HT-29 (cell line): ENCODE results near the gene MBD6. TPM values are rescaled to one million over a fixed set of nuclear protein-coding genes. Genes with fewer than 3 reads are reported as not detected.

Experiments
- DNase-seq: peaks from one replicate; pipeline ENCODE4 v3.0.0-alpha.2; 2015; ENCODE audit warnings: low spot score
- total RNA-seq: library from RNA; depleted of rRNA; stranded (reverse); fragments of >200 nt; shearing (Covaris generic); gene quantifications from 2 replicates; pipeline ENCODE4 v1.2.3, GENCODE V29; 2014

The MBD6 gene
- total RNA-seq, 1 experiment from 2014 or later: 23.0 TPM

DNA sequence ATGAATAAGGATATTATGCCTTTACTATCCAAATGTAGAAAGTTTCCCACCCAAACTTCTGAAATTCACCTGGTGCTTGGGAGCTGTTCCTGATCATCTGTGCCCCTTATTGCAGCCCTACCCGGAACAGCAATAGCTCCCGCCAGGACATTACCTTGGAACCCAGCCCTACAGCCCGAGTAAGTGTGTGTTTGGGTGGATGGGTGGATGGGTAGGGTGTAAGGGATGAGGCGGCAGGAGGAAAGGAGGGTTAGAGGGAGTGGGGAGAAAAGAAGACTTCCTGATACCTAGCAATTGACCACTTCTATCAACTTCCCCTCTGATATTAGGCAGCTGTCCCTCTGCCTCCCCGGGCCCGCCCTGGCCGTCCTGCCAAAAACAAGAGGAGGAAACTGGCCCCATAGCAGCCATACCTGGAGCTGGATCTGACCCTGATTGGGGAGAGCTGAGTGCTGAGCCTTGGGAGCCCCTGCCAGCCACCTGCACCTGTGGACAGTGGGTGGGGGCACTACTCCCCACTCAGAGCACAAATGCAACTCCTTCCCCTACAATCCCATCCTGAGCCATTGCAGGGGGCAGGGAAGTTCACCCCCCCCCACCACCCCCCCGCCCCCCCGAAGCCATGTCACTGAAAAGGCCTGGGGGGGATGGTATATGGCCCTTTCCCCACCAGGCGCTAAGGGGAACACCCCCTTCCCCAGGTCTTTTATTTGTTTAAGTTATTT is 6.4 kb downstream of the MBD6 start:
- DNase-seq: no peak

DNA sequence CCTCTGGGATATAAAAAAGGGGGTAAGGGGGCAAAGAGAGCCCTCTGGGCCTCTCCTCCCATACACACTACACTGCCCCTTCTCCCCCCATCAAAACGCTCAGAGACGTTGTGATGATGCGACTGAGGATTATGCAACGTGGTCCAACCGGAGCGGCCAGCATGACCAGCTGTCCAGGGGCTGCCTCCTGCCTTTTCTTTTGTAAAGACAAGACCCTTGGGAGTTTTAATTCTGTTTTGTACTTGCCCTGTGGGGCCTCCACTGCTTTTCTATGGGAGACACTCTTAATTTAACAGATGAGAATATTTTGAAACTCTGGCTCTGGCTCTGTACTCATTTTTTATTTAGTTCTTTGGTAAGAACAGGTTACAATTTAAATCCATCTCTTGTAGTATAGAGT is 7.2 kb downstream of the MBD6 start:
- DNase-seq: no peak

DNA sequence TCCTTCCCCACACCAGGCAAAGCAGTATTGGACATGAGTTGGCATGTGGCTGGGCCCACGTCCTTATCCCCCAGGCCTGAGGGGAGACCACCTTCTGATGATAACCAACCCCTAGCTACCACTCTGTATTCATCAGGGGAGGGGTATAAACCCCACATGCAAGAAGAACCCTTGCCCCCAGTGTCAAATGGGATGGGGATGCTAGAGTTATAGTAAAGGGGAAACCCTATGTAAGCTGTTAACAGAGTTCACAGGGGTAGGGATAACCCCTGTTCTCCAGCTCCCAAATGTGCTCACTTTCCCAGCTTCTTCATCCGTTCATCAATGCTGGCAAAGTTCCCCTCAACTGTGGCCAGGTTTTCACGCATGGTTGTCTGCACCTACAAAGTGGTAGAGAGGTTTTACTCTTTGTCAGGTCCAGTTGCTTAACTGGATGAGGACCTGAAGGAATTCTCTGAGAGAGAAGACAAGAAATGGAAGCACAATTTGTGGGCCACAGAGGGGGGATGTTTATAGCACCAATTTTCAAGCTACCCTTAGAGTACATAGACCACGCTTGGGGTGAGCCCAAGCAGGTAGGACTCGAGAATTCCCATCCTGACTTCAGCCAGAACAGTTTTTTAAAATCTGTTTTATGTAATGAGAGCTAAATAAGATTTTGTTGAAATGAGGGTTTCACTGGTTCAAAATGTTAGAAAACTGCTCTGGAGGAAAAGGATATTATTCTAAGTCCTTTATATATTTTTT is 7.9 kb downstream of the MBD6 start:
- no peak for DNase-seq

DNA sequence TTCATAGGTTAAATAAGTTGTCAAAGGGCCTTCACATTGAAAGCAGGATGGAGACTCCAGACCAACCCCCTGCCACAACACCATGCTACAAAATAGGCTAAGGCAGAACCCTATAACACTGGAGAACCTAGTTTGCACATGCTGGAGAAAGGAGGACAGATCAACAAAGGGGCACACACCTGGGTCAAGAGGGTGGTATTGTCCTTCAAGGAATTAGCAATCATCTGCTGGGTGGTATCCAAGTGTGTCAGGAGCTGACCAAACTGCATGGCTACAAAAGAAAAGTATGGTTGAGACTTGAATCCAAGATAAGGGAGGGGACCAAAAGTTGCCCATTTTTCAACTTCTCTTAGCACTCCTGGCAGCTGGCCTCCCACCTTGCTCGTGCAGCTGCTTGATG is 9.2 kb downstream of the MBD6 start:
- DNase-seq: no peak

DNA sequence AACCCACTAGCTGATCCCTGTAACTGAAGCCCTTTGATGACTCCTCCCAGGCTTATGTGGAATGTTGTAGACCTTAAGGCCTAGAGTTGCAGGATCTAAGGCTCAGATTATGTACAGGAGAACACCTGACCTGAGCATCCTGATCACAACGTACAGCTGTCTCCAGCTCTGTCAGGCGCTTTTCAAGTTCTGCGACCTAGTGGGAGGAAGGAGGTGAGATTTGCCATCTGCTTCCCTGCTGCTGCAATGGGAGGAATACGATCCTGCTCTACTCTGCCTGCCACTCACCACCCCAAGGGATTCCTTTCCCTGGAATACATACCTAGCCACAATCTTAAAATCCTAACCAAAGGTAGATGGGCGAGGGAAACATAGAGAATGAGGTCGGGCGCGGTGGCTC is 10.5 kb downstream of the MBD6 start:
- DNase-seq: no peak

DNA sequence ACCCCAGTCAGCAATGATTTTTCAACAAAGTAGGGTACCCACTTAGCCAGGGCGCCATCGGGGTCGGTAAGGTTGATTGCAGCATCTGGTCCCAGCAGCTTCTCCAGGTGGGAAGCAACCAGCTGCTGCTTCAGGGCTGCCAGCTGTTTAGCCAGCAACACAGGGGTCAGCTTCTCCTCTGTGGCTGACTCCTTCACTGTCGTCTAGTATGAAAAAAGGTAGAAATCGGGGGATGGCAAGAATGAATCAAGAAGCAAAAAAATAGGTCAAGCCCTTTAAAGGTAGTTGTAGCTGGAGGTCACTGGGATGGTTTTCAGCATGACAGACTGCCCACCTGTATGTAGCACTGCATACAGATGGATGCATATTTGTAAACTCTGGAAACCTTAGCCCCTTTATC is 11.6 kb downstream of the MBD6 start:
- DNase-seq: no peak

DNA sequence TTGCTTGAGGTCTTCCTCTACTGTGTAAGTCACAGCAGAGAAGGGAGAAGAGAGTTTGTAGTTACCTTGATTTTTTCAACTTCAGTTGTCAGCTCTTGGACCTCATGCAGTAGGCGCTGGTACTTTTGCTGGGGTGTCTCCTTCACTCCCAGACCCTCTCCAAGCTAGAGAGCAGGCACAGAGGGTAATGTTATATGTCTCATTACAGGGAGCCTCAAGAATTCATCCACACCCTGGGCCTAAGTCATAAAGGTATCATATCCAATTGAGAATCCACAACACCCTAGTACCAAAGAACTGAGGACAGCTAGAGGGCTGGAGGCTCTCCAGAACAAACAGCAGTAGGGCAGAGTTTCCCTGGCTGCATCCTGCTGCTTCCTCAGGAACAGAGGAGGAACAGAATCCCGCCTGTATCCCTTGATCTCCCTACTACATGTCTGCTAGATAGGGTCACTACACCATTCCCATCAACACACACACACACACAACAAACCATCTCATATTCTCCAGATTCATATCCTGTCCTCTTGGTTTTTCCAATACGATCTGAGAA is 12.4 kb downstream of the MBD6 start:
- no peak for DNase-seq

DNA sequence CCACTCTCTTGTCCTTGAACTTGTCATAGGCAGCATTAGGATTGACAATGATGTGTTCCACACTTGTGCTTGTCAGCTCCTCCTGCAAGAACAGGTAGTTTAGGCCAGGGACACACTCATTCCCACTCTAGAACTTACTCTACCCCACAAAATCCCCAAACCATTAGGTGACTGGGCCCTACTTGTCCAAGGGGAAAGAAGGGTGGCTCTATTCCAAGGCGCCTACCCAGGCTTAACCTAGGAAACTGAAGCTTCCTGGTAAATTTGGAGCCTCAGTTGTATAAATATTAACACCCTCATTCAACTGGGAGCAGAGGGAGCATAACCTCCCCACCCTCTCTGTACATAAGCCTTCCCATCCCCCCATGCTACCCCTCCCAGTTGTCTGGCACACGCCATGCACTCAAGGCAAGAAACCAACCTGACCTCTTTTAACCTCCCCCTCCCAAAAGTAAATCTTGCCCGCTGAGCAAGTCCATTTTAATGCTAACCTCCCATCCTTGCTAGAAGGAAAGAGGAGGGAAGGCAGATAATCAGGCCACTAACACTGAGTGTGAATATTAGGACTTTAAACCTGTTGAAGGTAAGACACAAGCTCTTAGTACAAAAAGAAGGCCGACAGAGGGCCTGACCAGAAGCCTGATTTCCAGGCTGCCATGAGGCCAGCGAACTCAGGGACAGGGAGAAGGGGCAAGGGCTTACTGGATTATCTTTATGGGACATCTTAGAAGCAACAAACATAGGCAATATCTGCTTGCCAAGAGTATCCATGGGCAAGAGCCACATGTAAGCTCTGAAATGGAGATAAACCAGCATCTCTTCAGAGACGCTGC is 13.4 kb downstream of the MBD6 start:
- DNase-seq: no peak

DNA sequence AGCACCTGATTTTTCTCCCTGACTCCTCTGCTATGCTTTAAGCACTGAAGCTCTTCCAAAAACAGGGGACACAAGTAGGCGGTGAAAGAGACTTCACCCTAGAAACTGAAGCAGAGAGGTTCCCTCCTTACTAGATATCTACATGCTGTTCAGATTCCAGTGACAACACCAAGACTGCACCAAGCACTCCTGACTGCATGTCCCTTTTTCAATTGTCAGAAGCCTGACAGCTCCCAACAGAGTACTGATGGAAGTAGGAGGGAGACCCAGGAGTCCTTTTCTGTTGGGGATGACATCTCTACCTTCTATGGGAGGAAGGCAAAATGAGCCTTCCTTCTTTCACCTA is 13.9 kb downstream of the MBD6 start:
- no peak for DNase-seq

DNA sequence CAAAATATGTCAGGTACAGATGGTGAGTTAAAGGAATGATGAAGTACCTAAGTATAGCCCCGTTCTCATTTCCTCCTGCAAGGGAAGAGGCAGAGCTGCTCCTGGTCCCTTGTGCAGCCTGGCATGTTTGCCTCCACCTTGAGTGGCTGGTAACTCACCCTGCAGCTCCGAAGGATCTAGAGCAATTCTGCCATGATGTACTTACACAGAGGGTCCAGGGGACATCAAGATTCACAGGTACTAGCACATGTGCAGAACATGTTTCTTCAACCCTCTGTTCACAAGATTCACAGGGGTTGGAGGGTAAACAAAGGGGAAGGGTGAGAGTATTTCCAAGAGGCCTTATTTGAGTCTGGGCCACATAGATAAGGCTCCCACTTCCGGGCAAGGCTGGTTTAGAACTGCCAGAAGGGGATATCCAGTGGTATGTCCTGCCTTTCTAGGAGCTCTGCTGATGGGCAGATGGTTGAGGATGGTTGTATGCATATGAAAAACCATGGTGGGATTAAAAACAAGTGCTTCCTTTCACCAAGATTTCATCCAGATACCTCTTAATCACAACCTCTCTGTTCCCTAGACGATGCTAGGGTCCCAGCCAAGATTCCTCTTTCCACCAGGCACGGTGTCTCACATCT is 16.6 kb downstream of the MBD6 start:
- no peak for DNase-seq

DNA sequence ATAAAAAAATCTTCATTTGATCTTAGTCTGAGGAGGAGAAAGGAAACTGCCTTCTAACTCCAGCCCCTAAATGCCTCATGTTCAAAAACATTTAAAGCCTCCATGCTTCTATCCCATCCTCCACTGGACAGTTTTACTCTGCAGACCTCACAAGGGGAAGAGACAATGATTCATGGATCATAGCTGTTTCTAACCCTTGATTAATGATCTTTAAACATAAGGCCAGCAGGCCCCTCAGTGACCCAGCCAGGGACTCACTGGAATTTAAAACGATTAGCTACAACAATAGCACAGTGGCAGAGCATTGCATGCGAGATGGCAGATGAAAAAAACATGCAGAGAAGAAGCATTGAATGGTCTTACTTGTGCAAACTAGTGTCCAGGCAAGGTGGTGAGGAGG is 18.4 kb downstream of the MBD6 start:
- DNase-seq: no peak

DNA sequence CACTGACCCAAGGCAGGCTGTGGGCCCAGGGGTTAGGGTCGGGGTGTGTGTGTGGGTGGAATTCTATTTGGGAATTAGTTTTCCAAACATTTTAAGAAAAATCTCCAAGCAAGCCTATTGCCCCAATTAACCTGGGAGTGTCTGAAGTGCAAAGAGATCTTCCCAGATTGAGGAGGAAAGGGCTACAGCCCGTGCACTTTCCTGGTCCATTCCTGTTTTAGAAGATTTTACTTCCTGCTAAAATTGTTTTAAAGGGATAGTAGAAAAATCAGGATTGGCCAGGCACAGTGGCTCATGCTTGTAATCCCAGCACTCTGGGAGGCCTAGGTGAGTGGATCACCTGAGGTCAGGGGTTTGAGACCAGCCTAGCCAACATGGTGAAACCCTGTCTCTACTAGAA is 19.1 kb downstream of the MBD6 start:
- no peak for DNase-seq

DNA sequence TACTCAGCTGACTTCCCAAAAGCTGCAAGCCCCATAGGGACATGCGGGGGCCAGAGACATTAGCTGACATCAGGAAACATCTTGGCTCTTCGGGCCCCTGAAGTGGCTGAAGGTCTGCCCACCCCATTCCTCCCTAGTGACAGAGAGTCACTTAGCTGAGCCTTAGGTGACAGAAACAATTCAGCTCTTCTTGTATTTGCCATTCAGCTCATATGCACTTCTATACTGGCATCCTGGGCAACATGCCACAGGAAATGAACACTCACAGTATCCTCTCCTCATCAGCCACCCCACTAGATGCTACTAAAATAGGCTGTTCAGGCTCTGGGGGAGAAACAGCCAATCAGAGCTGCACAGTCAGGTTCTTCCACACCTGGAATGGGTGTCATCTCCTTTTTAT is 21.0 kb downstream of the MBD6 start:
- DNase-seq: no peak

DNA sequence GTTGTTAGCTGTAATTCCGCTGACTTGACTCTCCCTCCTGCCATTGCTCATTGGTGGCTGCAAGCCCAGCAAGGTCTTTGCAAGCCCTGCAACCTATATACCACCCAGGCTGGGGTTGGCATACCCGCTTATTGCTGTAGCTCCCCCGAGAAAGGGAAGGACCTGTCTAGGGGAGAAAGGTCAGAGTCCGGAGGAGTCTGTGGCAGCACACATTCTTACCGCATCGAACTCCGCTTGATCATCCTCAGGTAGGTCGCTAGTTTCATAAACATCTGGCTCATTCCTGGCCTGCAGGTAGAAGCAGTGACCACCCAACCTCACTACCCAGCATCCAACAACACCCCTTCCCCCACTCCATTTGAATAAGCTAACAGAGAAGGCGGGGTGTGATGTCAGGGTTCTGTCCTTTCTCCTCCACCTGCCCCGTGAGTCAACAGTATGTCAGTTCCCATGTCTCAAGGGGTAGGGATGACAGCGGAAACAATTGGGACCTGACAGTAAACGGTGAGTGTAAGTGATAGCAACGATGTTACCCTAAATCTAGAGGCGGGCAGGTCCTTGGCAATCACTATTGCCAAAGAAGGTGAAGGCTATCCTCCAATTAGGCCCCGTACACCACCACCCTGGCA is 23.3 kb downstream of the MBD6 start:
- no peak for DNase-seq

DNA sequence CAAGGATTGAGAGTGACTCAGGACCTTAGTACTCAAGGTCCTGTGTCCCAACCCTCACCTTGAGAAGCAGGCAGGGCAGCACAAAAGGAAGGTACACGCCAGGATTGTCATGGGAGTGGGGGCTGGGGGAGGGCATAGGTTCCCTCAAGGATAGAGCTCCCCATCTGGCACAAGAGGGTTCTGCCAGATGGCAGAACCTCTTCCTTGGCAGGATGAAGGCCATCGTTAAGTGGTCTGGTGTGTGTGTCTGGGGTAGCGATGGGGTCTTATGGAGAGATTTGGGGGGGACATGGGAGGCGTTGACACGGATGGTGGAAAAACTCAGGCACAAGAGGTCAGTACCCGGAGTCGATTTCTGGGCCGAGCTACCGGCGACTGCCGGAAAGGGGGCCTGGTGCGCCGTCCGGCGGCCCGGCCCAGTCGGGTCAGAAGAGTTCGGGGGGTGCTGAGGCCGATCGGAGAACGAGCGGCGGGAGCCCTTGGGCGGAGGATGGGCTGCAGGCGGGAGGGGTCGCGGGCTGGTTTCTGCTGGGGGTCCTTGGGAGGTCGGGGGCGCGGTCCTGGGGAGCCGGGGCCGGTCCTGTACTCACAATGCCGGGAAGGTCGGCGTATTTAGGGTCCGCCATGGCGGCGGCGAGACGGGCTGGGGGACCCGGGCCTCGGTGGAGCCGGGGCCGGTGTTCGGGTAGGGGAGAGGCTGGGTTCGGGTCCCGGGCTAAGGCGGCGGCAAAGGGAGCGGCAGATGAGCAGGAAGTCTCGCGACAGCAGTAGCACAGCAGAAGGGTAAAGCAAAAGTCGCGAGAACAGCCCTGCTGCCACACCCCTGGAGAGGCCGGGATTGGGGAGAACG is 24.0 kb downstream of the MBD6 start, which contains the start of gene DCTN2:
DCTN2 (minus strand) TSS at position 755 of the 850 bp plus-strand sequence; CDS start at position 626, 129 bp downstream.
- DNase-seq: peak; percentile 97

DNA sequence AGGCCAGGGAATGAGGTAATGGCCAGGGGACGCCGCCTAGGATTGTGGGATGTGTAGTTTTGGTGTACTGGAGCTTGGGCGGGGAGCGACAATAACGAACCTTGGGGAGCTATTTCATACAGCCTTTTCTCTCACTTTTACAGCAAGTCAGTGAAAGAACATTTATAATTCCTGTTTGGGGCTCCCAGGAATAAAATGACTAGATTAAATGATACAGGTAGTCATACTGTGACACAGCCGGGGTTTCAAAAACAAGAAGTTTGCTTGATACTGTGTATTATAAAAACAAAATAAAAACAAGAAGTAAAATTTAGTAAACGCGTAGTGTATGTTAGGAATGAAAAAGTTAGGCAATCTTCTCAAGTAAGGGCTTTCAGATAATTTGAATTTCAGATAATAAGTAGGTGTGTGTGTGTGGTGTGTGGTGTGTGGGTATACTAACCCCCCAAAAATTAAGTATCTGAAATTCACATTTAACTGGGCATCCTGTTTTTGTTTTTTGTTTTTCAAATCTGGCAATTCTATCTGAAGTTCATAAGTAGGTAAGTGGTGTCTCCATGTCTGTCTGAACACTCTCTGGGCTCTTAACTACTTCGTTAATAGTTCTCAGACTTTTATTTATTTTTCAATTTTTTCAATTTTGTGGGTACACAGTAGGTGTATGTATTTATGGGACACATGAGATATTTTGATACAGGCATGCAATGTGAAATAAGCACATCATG is 24.8 kb downstream of the MBD6 start:
- no peak for DNase-seq

DNA sequence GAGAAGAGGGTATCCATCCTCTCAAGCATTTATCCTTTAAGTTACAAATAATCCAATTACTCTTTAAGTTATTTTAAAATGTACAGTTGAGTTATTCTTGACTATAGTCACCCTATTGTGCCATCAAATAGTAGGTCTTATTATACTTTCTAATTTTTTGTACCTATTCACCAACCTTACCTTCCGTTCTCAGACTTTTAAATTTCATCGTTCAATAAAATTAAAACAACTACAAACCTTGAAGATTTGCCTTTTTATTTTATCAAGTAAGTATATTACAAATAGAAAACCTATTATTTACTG is 25.3 kb downstream of the MBD6 start:
- DNase-seq: no peak

DNA sequence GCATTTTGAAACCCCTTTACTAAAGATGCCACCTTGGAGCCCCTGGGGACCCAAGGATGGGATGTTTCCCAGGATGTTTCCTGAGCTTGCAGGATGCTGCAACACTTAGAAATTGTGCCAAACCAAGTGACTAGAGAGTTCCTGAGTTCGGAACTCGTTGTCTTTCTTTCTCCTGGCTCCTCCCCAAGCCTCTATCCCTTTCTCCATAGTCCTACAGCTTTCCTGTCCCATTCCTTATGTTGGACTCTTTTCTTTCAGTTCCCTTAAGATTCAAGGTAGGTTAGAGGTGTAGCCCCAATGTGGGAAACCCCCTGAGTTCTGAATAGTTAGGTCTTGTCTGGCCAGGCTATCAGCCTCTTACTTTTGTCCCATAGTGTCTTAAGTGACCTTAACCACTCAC is 25.9 kb downstream of the MBD6 start:
- DNase-seq: no peak

DNA sequence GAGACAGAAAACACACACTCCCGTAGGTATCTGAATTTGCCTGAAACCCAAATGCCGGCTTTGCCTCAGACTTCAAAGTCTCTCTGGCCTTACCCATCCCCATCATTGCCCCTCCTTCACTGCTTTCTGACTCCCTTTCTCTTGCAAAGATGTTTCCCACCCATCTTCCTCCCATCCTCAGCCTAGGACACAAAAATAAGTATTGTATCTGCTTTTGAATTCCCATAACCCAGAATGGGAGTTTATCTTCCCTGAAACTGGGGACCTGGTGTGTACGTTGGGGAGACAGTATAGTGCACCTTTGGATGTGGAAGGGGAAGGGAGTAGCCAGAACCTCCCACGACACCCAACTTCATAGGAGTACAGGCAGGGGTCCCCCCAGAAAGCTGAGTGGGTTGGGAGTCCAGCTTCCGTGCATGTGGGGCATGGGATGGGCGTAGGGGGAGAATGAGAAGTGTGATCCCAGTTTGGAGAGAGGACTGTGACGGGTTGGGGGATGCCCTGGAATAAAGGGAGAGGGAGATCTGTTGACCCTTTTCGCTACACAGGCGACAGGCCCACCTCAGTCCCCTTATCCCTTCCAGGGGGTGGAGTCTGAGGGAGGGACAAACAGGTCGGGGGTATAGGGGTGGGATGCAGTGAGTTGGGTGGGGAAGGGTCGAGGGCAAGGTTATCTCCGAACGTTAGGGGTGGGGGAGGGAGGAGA is 26.7 kb downstream of the MBD6 start:
- DNase-seq: no peak
